GM12878 (cell line): ENCODE measurements around the gene TRIM51. TPM values are rescaled to one million over a fixed set of nuclear protein-coding genes. Genes with fewer than 3 reads are reported as not detected.

Experiments
- ATAC-seq: fragments of 200-7000 bp; cut with Tn5 transposase; 3 replicates; pipeline ENCODE4 v1.9.1; 2020; ENCODE audit warnings: mild to moderate bottlenecking, moderate library complexity
- BruUV-seq: library from RNA; stranded (reverse); fragments of 400-500 nt; replicated peaks from 2 replicates; lab custom pipeline; 2021; lab: Mats Ljungman, UMichigan
- CTCF ChIA-PET: fragments of 300-600 bp; sonication (Branson Sonifier 250); formaldehyde crosslinking; extraction: SDS; loops from one replicate; lab custom pipeline; 2021; ENCODE audit warnings: inconsistent platforms; lab: Yijun Ruan, JAX
- POLR2A ChIA-PET: fragments of 350-600 bp; formaldehyde crosslinking; extraction: SDS; loops from one replicate; lab custom pipeline; 2021; ENCODE audit warnings: inconsistent platforms; lab: Charles Lee
- RAD21 ChIA-PET: fragments of 300-600 bp; sonication (Branson Sonifier 250); formaldehyde crosslinking; loops from one replicate; lab custom pipeline; 2023; ENCODE audit warnings: antibody characterized with exemption; ENCODE audit not compliant: unreplicated experiment; lab: Charles Lee
- SMC1A ChIA-PET: fragments of 300-600 bp; sonication (Branson Sonifier 250); formaldehyde crosslinking; loops from one replicate; lab custom pipeline; 2023; ENCODE audit not compliant: unreplicated experiment, uncharacterized antibody; lab: Charles Lee
- DNase-seq: peaks from one replicate; pipeline ENCODE4 v3.0.0-alpha.2; 2011; ENCODE audit warnings: low read depth, low spot score
- FAIRE-seq: peaks from 3 replicates; lab custom pipeline; 2011; peaks lifted over from hg19 to GRCh38; lab: Jason Lieb, UNC
- H2AFZ ChIP-seq: 2 replicates; pipeline ENCODE4 v1.6.0; 2011; ENCODE audit warnings: low read depth, low read length, control low read depth; ENCODE audit not compliant: control insufficient read depth
- H3K27ac ChIP-seq: 2 replicates; pipeline ENCODE4 v1.5.1; 2011; ENCODE audit warnings: control low read depth; ENCODE audit not compliant: control insufficient read depth, insufficient read depth
- H3K27me3 ChIP-seq, 2 experiments: replicated peaks in 1 of 2; 2 replicates each; pipeline versions ENCODE4 v1.6.0 to v1.6.1; 2011; ENCODE audit warnings: low read length in 1 of 2; ENCODE audit not compliant: control insufficient read depth in 2 of 2, insufficient read depth in 2 of 2
- H3K36me3 ChIP-seq, 2 experiments: 2 replicates each; pipeline ENCODE4 v1.5.1; 2011; ENCODE audit warnings: low read length in 1 of 2; ENCODE audit not compliant: control insufficient read depth in 2 of 2, insufficient read depth in 2 of 2
- H3K4me1 ChIP-seq: 2 replicates; pipeline ENCODE4 v1.6.1; 2011; ENCODE audit warnings: mild to moderate bottlenecking, low read length, moderate library complexity, mixed read lengths; ENCODE audit not compliant: control insufficient read depth, insufficient read depth
- H3K4me2 ChIP-seq: 2 replicates; pipeline ENCODE4 v1.6.0; 2011; ENCODE audit warnings: control low read depth; ENCODE audit not compliant: control insufficient read depth, insufficient read depth
- H3K4me3 ChIP-seq: fragments of 200-600 bp; sonication (generic); 2 replicates; pipeline ENCODE4 v1.5.1; 2016
- H3K79me2 ChIP-seq: 2 replicates; pipeline ENCODE4 v1.6.0; 2011; ENCODE audit warnings: low read length; ENCODE audit not compliant: control insufficient read depth, insufficient read depth
- H3K9ac ChIP-seq: 2 replicates; pipeline ENCODE4 v1.8.0; 2011; ENCODE audit warnings: low read length, control low read depth, mixed read lengths; ENCODE audit not compliant: control insufficient read depth, insufficient read depth
- H3K9me3 ChIP-seq: replicated peaks from 3 replicates; pipeline ENCODE4 v1.5.1; 2011; ENCODE audit warnings: mild to moderate bottlenecking, low read length; ENCODE audit not compliant: control insufficient read depth, insufficient read depth
- H4K20me1 ChIP-seq: 2 replicates; pipeline ENCODE4 v1.6.0; 2011; ENCODE audit not compliant: control insufficient read depth, insufficient read depth
- ATF7 ChIP-seq: fragments of 450-650 bp; IDR thresholded peaks from 2 replicates; pipeline ENCODE4 v1.6.1; 2016; ENCODE audit warnings: low read depth, mild to moderate bottlenecking
- MXI1 ChIP-seq: fragments of 150-350 bp; IDR thresholded peaks from 2 replicates; pipeline ENCODE4 v1.6.1; 2011; ENCODE audit warnings: low read depth, mild to moderate bottlenecking, inconsistent platforms, low read length, improper control_type of control experiment
- WGBS: methylation state at CpG from one replicate; pipeline ENCODE4 v1.1.6; 2016; ENCODE audit warnings: low lambda C conversion rate; ENCODE audit not compliant: insufficient replicate concordance, insufficient coverage; ENCODE audit errors: missing lambda C conversion rate; 5-methylcytosine and 5-hydroxymethylcytosine counted together
- in situ Hi-C: fragments of 300-500 bp; cut with MboI; formaldehyde crosslinking; loops from 9 replicates; pipeline ENCODE4 v1.14.3; 2018; ENCODE audit warnings: mixed read lengths
- intact Hi-C: fragments of 100-400 bp; cut with micrococcal nuclease; formaldehyde crosslinking; loops from one replicate; pipeline ENCODE4 v1.14.2; 2022; ENCODE audit not compliant: unreplicated experiment
- polyA plus RNA-seq, 11 experiments: library from polyadenylated mRNA; depleted of rRNA in 4 of 11; unstranded in 6 of 11; stranded (reverse) in 5 of 11; fragments of >200 nt; fragmentation: Nextera tagmentation in 4 of 11; fragmentation: Illumina TruSeq in 1 of 11; extraction: Ambion mirVana in 4 of 11; extraction: Trizol in 1 of 11; gene quantifications; 1 replicate in 1 of 11; 2 replicates in 10 of 11; pipeline versions ENCODE4 v1.2.1 to v1.2.3, GENCODE V29; 2011 to 2016; ENCODE audit warnings: inconsistent platforms in 2 of 11, missing spikeins in 2 of 11, low read depth in 1 of 11
- total RNA-seq, 4 experiments: library from RNA; depleted of rRNA in 3 of 4; stranded (reverse); fragments of >200 nt in 3 of 4; fragmentation: Illumina TruSeq in 1 of 4; extraction: Trizol in 1 of 4; gene quantifications; 2 replicates each; pipeline versions ENCODE4 v1.2.1 to v1.2.3, GENCODE V29; 2013 to 2021
- TF ChIP-seq, protein P1 (sequence below): fragments of 450-650 bp; IDR thresholded peaks from 2 replicates; pipeline ENCODE4 v1.6.1; 2016; ENCODE audit warnings: mild to moderate bottlenecking, moderate library complexity, borderline replicate concordance
- TF ChIP-seq, protein P2 (sequence below): fragments of 450-650 bp; IDR thresholded peaks from 2 replicates; pipeline ENCODE4 v1.6.1; 2016; ENCODE audit warnings: mild to moderate bottlenecking

TRIM51 gene
- total and polyA plus RNA-seq, 10 of the 15 experiments (the other 5 are each of a cell fraction or from before 2014, with no cell fraction given): not detected

DNA sequence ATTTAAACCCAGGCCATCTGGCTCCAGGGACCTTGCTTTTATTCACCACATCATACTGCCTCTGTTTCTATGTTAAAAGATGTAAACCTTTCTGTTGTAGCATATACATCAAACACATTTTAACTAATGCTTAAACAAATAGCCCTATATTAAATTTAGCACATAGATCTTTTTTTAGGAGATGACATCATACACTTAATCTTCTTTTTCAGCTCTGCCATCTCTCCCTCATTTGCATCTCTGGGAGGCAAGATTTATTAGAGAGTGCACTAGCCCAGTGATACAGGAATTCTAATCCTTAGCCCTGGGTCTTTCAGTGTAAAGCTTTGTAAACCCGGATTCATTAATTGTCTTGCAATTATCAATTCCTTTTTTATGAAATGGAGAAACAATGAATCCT lies 31.0 kb upstream of the TRIM51 start:
- DNase-seq (no peak), FAIRE-seq (no peak), ATAC-seq (no peak)
- no TSS peak for BruUV-seq
- no peak overlapping the region for H2AFZ ChIP-seq
- H3K9me3 ChIP-seq: no peaks in the 10 kb centered on the region
- H3K4me3 ChIP-seq: no peak overlapping the region
- H3K27me3 ChIP-seq: no peaks in the 10 kb centered on the region
- H3K4me1 ChIP-seq: no peaks in the 10 kb centered on the region
- intact Hi-C loops: no loop called here
- H3K79me2 ChIP-seq: no peaks in the 10 kb centered on the region
- peak; percentile 63 for TF ChIP-seq ATF7
- TF ChIP-seq MXI1: no peak
- no peaks in the 10 kb centered on the region for H4K20me1 ChIP-seq
- H3K36me3 ChIP-seq: no peaks in the 10 kb centered on the region
- ChIA-PET SMC1A (no interaction called here), POLR2A (no interaction called here), RAD21 (no interaction called here), CTCF (no interaction called here)
- no peak overlapping the region for H3K9ac ChIP-seq
- no peak overlapping the region for H3K4me2 ChIP-seq
- in situ Hi-C loops: no loop called here
- H3K27ac ChIP-seq: no peak overlapping the region
- WGBS: 0% methylated on average over 1 of the region's 1 CpG

- no peak overlapping the region for H3K4me3 ChIP-seq
- no peak overlapping the region for H2AFZ ChIP-seq
- no peaks in the 10 kb centered on the region for H3K36me3 ChIP-seq
- ChIA-PET RAD21 (no interaction called here), SMC1A (no interaction called here), POLR2A (no interaction called here), CTCF (no interaction called here)
- H4K20me1 ChIP-seq: no peaks in the 10 kb centered on the region
- ATAC-seq: peak; percentile 77
- no peaks in the 10 kb centered on the region for H3K9me3 ChIP-seq
- intact Hi-C loops (no loop called here), in situ Hi-C loops (no loop called here)
- H3K79me2 ChIP-seq: no peaks in the 10 kb centered on the region
- H3K4me1 ChIP-seq: no peaks in the 10 kb centered on the region
- no TSS peak for BruUV-seq
- WGBS: 0% methylated on average over 1 of the region's 1 CpG
- no peak overlapping the region for H3K9ac ChIP-seq
- TF ChIP-seq, protein P1, sequence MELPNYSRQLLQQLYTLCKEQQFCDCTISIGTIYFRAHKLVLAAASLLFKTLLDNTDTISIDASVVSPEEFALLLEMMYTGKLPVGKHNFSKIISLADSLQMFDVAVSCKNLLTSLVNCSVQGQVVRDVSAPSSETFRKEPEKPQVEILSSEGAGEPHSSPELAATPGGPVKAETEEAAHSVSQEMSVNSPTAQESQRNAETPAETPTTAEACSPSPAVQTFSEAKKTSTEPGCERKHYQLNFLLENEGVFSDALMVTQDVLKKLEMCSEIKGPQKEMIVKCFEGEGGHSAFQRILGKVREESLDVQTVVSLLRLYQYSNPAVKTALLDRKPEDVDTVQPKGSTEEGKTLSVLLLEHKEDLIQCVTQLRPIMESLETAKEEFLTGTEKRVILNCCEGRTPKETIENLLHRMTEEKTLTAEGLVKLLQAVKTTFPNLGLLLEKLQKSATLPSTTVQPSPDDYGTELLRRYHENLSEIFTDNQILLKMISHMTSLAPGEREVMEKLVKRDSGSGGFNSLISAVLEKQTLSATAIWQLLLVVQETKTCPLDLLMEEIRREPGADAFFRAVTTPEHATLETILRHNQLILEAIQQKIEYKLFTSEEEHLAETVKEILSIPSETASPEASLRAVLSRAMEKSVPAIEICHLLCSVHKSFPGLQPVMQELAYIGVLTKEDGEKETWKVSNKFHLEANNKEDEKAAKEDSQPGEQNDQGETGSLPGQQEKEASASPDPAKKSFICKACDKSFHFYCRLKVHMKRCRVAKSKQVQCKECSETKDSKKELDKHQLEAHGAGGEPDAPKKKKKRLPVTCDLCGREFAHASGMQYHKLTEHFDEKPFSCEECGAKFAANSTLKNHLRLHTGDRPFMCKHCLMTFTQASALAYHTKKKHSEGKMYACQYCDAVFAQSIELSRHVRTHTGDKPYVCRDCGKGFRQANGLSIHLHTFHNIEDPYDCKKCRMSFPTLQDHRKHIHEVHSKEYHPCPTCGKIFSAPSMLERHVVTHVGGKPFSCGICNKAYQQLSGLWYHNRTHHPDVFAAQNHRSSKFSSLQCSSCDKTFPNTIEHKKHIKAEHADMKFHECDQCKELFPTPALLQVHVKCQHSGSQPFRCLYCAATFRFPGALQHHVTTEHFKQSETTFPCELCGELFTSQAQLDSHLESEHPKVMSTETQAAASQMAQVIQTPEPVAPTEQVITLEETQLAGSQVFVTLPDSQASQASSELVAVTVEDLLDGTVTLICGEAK: no peak
- TF ChIP-seq, protein P2, sequence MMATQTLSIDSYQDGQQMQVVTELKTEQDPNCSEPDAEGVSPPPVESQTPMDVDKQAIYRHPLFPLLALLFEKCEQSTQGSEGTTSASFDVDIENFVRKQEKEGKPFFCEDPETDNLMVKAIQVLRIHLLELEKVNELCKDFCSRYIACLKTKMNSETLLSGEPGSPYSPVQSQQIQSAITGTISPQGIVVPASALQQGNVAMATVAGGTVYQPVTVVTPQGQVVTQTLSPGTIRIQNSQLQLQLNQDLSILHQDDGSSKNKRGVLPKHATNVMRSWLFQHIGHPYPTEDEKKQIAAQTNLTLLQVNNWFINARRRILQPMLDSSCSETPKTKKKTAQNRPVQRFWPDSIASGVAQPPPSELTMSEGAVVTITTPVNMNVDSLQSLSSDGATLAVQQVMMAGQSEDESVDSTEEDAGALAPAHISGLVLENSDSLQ: peak; percentile 81
- no peak for FAIRE-seq
- no peak overlapping the region for H3K4me2 ChIP-seq
- no peak overlapping the region for H3K27ac ChIP-seq
- DNase-seq: no peak
- H3K27me3 ChIP-seq: no peaks in the 10 kb centered on the region
These were observed 28.4 kb upstream of the TRIM51 start for GRCh38 chr11:55854704-55855103.
